ENCODE measurements around the gene CASP3. TPM values are rescaled to one million over a fixed set of nuclear protein-coding genes. Genes with fewer than 3 reads are reported as not detected.

The CASP3 gene
- total and polyA plus RNA-seq, 9 of the 15 experiments (the other 6 are each of a cell fraction or from before 2014, with no cell fraction given) = 17.6 to 40.1 (median 31.8) TPM

DNA sequence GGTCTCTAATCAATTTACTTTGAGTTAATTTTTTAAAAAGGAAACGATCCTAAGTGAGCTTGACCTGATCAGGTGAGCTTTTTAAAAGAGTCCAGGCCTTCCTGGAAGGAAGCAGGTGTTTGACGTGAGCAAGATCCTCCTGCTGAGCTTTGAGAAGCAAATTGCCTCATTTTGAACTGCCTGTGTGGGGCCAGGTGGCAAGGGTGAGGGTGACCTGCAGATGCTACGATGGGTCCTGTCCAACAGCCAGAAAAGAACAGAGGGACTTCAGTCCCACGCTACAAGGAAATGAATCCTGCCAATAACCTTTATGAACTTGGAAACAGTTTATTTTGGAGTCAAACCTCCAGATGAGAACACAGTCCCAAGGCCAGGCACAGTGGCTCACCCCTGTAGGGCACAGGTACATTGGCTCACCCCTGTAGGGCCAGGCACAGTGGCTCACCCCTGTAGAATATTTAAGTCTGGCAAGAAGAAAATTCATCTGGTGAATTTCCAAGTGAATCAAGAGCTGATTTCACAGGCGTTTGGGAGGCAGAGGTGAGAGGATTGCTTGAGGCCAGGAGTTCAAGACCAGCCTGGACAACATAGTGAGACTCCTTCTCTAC lies 58.1 kb downstream of the CASP3 start:
- in situ Hi-C loops (cut with MboI) = no loop called here

DNA sequence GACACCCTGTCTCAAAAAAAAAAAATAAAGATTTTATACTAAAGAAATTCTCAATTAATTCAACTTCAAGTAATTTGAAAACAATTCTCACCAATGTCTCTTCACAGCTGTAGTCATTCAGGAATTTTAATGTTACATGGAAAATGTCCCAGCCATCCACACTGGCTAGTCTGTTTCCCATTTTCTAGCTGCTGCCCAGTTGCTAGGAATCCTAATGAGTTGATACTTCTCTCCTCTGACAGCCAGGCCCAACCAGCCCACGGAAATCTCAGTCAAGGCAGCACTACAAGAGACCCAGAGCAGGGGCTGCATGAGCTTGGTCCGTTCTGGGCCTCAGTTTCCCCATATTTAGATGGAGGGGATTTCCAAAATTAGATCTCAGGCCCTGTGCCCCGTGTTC lies 59.1 kb downstream of the CASP3 start:
- ChIA-PET CTCF (ENCODE audit: low intra/inter-chr PET ratio) (no interaction called here), POLR2A (interaction anchor here (0.9 to 1.0 kb wide), 2 partner anchors 9 to 29 kb away, joined by 3 read pairs; no protein-coding TSS in a partner anchor)
- no peaks in the 10 kb centered on the region for H3K79me2 ChIP-seq (ENCODE audit: control insufficient read depth, insufficient read depth, low read length)
- TF ChIP-seq, protein P1, sequence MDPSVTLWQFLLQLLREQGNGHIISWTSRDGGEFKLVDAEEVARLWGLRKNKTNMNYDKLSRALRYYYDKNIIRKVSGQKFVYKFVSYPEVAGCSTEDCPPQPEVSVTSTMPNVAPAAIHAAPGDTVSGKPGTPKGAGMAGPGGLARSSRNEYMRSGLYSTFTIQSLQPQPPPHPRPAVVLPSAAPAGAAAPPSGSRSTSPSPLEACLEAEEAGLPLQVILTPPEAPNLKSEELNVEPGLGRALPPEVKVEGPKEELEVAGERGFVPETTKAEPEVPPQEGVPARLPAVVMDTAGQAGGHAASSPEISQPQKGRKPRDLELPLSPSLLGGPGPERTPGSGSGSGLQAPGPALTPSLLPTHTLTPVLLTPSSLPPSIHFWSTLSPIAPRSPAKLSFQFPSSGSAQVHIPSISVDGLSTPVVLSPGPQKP (CRISPR knock-in tag; IDR thresholded peaks at IDR 0.05) = no peak
- TF ChIP-seq, protein P2, sequence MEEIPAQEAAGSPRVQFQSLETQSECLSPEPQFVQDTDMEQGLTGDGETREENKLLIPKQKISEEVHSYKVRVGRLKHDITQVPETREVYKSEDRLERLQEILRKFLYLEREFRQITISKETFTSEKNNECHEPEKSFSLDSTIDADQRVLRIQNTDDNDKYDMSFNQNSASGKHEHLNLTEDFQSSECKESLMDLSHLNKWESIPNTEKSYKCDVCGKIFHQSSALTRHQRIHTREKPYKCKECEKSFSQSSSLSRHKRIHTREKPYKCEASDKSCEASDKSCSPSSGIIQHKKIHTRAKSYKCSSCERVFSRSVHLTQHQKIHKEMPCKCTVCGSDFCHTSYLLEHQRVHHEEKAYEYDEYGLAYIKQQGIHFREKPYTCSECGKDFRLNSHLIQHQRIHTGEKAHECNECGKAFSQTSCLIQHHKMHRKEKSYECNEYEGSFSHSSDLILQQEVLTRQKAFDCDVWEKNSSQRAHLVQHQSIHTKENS (CRISPR knock-in tag; IDR thresholded peaks at IDR 0.05) = no peak
- TF ChIP-seq SIX5 (IDR thresholded peaks at IDR 0.05; ENCODE audit: borderline replicate concordance in 1 of 2, insufficient read depth in 1 of 2, low read depth in 1 of 2, low read length in 2 of 2) (no peak), FIP1L1 (IDR thresholded peaks at IDR 0.05; ENCODE audit: low read depth, low read length, poor library complexity, severe bottlenecking) (no peak), L3MBTL2 (IDR thresholded peaks at IDR 0.05) (no peak), NFRKB (IDR thresholded peaks at IDR 0.05; ENCODE audit: low read depth) (no peak), ELF4 (CRISPR knock-in tag; IDR thresholded peaks at IDR 0.05) (no peak), ZNF263 (CRISPR knock-in tag; IDR thresholded peaks at IDR 0.05; ENCODE audit: borderline replicate concordance) (no peak), ZNF699 (CRISPR knock-in tag; IDR thresholded peaks at IDR 0.05; ENCODE audit: insufficient replicate concordance) (no peak)
- TF ChIP-seq, protein P3, sequence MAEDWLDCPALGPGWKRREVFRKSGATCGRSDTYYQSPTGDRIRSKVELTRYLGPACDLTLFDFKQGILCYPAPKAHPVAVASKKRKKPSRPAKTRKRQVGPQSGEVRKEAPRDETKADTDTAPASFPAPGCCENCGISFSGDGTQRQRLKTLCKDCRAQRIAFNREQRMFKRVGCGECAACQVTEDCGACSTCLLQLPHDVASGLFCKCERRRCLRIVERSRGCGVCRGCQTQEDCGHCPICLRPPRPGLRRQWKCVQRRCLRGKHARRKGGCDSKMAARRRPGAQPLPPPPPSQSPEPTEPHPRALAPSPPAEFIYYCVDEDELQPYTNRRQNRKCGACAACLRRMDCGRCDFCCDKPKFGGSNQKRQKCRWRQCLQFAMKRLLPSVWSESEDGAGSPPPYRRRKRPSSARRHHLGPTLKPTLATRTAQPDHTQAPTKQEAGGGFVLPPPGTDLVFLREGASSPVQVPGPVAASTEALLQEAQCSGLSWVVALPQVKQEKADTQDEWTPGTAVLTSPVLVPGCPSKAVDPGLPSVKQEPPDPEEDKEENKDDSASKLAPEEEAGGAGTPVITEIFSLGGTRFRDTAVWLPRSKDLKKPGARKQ (CRISPR knock-in tag; IDR thresholded peaks at IDR 0.05) = no peak
- in situ Hi-C loops (cut with MboI) = no loop called here
- H3K4me3 ChIP-seq = no peak overlapping the region
- H3K9me1 ChIP-seq (ENCODE audit: control insufficient read depth, insufficient read depth, low read length) = no peaks in the 10 kb centered on the region
- no peak overlapping the region for H2AFZ ChIP-seq (ENCODE audit: low read depth, low read length)
- H4K20me1 ChIP-seq (replicated peaks; ENCODE audit: control insufficient read depth, insufficient read depth, low read length) = no peaks in the 10 kb centered on the region
- FAIRE-seq = no peak
- H3K27ac ChIP-seq (ENCODE audit: extremely low read depth, low read depth, low read length) = no peak overlapping the region
- no peaks in the 10 kb centered on the region for H3K36me3 ChIP-seq (ENCODE audit: control insufficient read depth, insufficient read depth, low read length)
- BruUV-seq (replicated peaks) = no TSS peak
- 4% methylated on average over 3 of the region's 3 CpGs for WGBS (ENCODE audit: insufficient coverage, low coverage, missing lambda C conversion rate)
- H3K9me3 ChIP-seq (replicated peaks; ENCODE audit: control insufficient read depth, insufficient read depth, low read depth, low read length) = no peaks in the 10 kb centered on the region
- H3K27me3 ChIP-seq (ENCODE audit: control insufficient read depth in 2 of 2, insufficient read depth in 2 of 2, low read length in 2 of 2) = no peaks in the 10 kb centered on the region
- DNase-seq (ENCODE audit: extremely low read depth in 1 of 4, low spot score in 3 of 4) = no peak
- ATAC-seq = no peak
- H3K9ac ChIP-seq (ENCODE audit: insufficient read depth in 1 of 2, low read depth in 2 of 2, low read length in 2 of 2) = no peak overlapping the region
- no peak overlapping the region for H3K4me2 ChIP-seq (ENCODE audit: insufficient read depth, low read length)
- intact Hi-C loops (cut with micrococcal nuclease) = no loop called here
- no peaks in the 10 kb centered on the region; a peak in 1 of 5 replicates for H3K4me1 ChIP-seq (replicated peaks in 1 of 2; ENCODE audit: control insufficient read depth in 2 of 2, insufficient read depth in 2 of 2, low read length in 2 of 2)

More for the DNA sequence above, 58.1 kb downstream of the CASP3 start:
- ATAC-seq (no peak), FAIRE-seq (no peak), DNase-seq (ENCODE audit: extremely low read depth in 1 of 4, low spot score in 3 of 4) (no peak)
- TF ChIP-seq NR3C1 (CRISPR knock-in tag; IDR thresholded peaks at IDR 0.05) = no peak
- Histone ChIP-seq H3K9ac (ENCODE audit: insufficient read depth in 1 of 2, low read depth in 2 of 2, low read length in 2 of 2) (no peak overlapping the region), H3K27me3 (ENCODE audit: control insufficient read depth in 2 of 2, insufficient read depth in 2 of 2, low read length in 2 of 2) (no peaks in the 10 kb centered on the region), H3K4me1 (replicated peaks in 1 of 2; ENCODE audit: control insufficient read depth in 2 of 2, insufficient read depth in 2 of 2, low read length in 2 of 2) (peaks cover 0 to 3% of the 10 kb centered on the region in 2 experiments; a peak in 3 of 5 replicates), H3K4me2 (ENCODE audit: insufficient read depth, low read length) (no peak overlapping the region), H2AFZ (ENCODE audit: low read depth, low read length) (no peak overlapping the region), H3K36me3 (ENCODE audit: control insufficient read depth, insufficient read depth, low read length) (no peaks in the 10 kb centered on the region), H3K9me3 (replicated peaks; ENCODE audit: control insufficient read depth, insufficient read depth, low read depth, low read length) (no peaks in the 10 kb centered on the region), H3K79me2 (ENCODE audit: control insufficient read depth, insufficient read depth, low read length) (no peaks in the 10 kb centered on the region), H3K27ac (ENCODE audit: extremely low read depth, low read depth, low read length) (no peak overlapping the region), H3K9me1 (ENCODE audit: control insufficient read depth, insufficient read depth, low read length) (no peaks in the 10 kb centered on the region), H4K20me1 (replicated peaks; ENCODE audit: control insufficient read depth, insufficient read depth, low read length) (no peaks in the 10 kb centered on the region), H3K4me3 (no peak overlapping the region)
- WGBS (ENCODE audit: insufficient coverage, low coverage, missing lambda C conversion rate) = 11% methylated on average over 5 of the region's 5 CpGs
- POLR2A ChIA-PET = no interaction called here
- BruUV-seq (replicated peaks) = no TSS peak
- CTCF ChIA-PET (ENCODE audit: low intra/inter-chr PET ratio) = no interaction called here
- intact Hi-C loops (cut with micrococcal nuclease) = no loop called here
